Heart left ventricle (tissue), 16 donors: Measurements from ENCODE around the gene IQCH. TPM values are rescaled to one million over a fixed set of nuclear protein-coding genes. Genes with fewer than 3 reads are reported as not detected.

Source experiments
- ATAC-seq, 4 donors: fragments of 200-7000 bp; cut with Tn5 transposase; one replicate each; pipeline ENCODE4 v1.9.1; 2020 to 2022; ENCODE audit warnings: moderate library complexity in 4 of 4, mild to moderate bottlenecking in 3 of 4, moderate number of reproducible peaks in 1 of 4
- DNase-seq, 5 donors: peaks; one replicate each; pipeline ENCODE4 v3.0.0-alpha.2; 2020
- H3K27ac ChIP-seq, 12 donors: fragments of 200-600 bp; sonication (generic) in 4 of 12; one replicate each; pipeline versions ENCODE4 v1.5.0 to v1.8.0; 2016 to 2022; ENCODE audit warnings: mild to moderate bottlenecking in 2 of 12
- H3K27me3 ChIP-seq, 9 donors: fragments of 200-600 bp; sonication (generic) in 2 of 9; one replicate each; pipeline versions ENCODE4 v1.5.1 to v1.8.0; 2016 to 2022; ENCODE audit warnings: mild to moderate bottlenecking in 3 of 9
- H3K36me3 ChIP-seq, 9 donors: fragments of 200-600 bp; sonication (generic) in 2 of 9; one replicate each; pipeline versions ENCODE4 v1.5.0 to v1.8.0; 2018 to 2022; ENCODE audit warnings: mild to moderate bottlenecking in 2 of 9
- H3K4me1 ChIP-seq, 12 donors: fragments of 200-600 bp; sonication (generic) in 4 of 12; one replicate each; pipeline versions ENCODE4 v1.5.0 to v1.8.0; 2016 to 2022; ENCODE audit warnings: mild to moderate bottlenecking in 3 of 12
- H3K4me3 ChIP-seq, 12 donors: fragments of 200-600 bp; sonication (generic) in 4 of 12; one replicate each; pipeline versions ENCODE4 v1.5.0 to v1.8.0; 2017 to 2022; ENCODE audit warnings: mild to moderate bottlenecking in 9 of 12, moderate library complexity in 4 of 12
- H3K9me3 ChIP-seq, 12 donors: fragments of 200-600 bp; sonication (generic) in 4 of 12; one replicate each; pipeline versions ENCODE4 v1.5.0 to v1.8.0; 2016 to 2022; ENCODE audit warnings: mild to moderate bottlenecking in 1 of 12
- POLR2A ChIP-seq, 2 donors: fragments of 450-650 bp; IDR thresholded peaks; one replicate each; pipeline ENCODE4 v1.6.1; 2017; ENCODE audit warnings: antibody characterized with exemption in 2 of 2, mild to moderate bottlenecking in 2 of 2, moderate library complexity in 2 of 2
- WGBS, 4 donors: extraction: QIAGEN DNeasy Blood & Tissue Kit in 2 of 4; methylation state at CpG; one replicate each; pipeline versions ENCODE4 v1.1.5 to v1.1.7; 2013 to 2018; 5-methylcytosine and 5-hydroxymethylcytosine counted together
- intact Hi-C, 10 donors: fragments of 100-400 bp; cut with DNase I; formaldehyde crosslinking; loops; one replicate each; pipeline versions ENCODE4 v1.11.1 to v1.14.2; 2022
- polyA plus RNA-seq, 2 donors: library from polyadenylated mRNA; stranded (reverse); fragments of 200-250 nt; gene quantifications; one replicate each; pipeline ENCODE4 v1.2.3, GENCODE V29; 2013
- total RNA-seq, 9 donors: library from RNA; depleted of rRNA in 2 of 9; stranded (reverse); fragments of >200 nt in 2 of 9; fragmentation: NEBNext Ultra II Directional in 3 of 9; extraction: Animal tissue kit (Norgen Biotek cat#: 25700) in 3 of 9; gene quantifications; one replicate each; pipeline versions ENCODE4 v1.1.0 to v1.2.4, GENCODE V29; 2016 to 2023
- TF ChIP-seq, protein P1 (sequence below), 12 donors: fragments of 200-600 bp; sonication (generic) in 4 of 12; IDR thresholded peaks; one replicate each; pipeline versions ENCODE4 v1.5.0 to v1.8.0; 2018 to 2022; ENCODE audit warnings: antibody characterized with exemption in 12 of 12, mild to moderate bottlenecking in 5 of 12
- donor health status: ischemic (EF 13 %, LVEDD 7.1; RV severe dilation, severe dysfunction).
- donor health status: healthy with polysubstance abuse.
- donor health status: DM: no; HTN: yes; CAD: no.
- donor health status: DM: no; HTN: no; CAD: no.
- donor health status: ischemic (EF 25% LVEDD 6.9; RV normal size, moderate dysfunction).
- donor health status: ischemic (EF 25% LVEDD 5.7; RV mildly dilated, moderate dysfunction).
- donor health status: healthy.
- donor health status: DM: yes; HTN: yes; CAD: no.
- donor health status: ischemic (EF 35%, LVEDD 5.7; RV mildly dilated, moderate dysfunction).
- donor health status: nonischemic (EF 11% LVEDD 7.7; RV severe dilation, severe dysfunction).
- donor health status: DM: yes; HTN: yes; CAD: no.
- donor health status: PGD.
- donor health status: ischemic (EF 29% LVEDD 5.4; RV normal size, mild dysfunction).
- donor health status: nonischemic (EF 23%, LVEDD 6.1; RV moderate dilation, normal function).

Gene IQCH
- total and polyA plus RNA-seq, 11 donors: 0.11 to 3.3 (median 1.4) TPM

DNA sequence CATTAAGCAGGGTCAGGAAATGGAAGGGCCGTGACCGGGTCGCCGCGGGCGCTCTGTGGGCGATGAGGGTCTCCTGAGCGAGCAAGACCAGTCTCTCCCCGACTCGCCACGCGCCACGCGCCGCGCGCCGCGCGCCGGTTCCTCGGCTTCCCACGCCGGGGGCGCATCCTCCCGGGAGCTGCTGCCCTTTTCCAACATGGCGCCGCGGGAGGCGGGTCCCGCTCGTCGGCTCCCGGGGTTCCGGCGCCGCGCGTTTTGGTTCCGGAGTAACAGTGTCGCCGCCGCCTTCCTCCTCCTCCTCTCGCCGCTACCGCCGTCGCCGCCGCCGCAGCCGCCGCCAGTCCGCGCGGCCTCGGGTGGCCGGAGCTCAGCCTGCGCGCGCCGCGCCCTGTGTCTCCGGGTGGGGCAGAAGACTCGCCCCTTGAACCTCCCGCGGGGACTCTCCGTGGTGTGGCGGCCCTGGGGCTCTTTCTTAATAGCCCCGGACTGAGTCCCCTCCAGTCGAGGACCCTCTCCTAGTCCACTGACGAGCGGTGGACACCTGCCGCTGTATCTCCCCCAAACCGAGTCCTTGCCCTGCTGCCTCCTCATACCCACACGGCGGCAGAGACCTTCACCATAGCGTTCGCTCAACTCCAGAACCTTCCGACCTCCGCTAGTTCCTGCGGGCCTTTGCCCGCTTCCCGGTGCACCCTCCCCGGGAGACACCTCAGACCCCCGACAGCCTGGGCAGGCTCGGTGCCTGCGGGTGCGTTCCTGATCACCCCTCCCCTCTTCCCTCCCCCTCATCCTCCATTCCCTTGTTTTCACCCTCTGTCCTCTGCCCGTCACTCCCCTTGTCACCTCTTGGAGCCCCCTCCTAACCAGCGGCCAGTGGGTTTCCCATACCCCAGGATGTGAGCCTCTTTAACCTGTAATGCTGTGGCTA is 288.1 kb downstream of the IQCH start, which contains the start of gene MAP2K5:
MAP2K5 (plus strand) TSS at position 284 of the 928 bp plus-strand sequence; CDS start at position 917, 633 bp downstream.
- peaks cover 0 to 10% (median 0%) of the 10 kb centered on the region in 9 donors for H3K36me3 ChIP-seq
- TF ChIP-seq, protein P1, sequence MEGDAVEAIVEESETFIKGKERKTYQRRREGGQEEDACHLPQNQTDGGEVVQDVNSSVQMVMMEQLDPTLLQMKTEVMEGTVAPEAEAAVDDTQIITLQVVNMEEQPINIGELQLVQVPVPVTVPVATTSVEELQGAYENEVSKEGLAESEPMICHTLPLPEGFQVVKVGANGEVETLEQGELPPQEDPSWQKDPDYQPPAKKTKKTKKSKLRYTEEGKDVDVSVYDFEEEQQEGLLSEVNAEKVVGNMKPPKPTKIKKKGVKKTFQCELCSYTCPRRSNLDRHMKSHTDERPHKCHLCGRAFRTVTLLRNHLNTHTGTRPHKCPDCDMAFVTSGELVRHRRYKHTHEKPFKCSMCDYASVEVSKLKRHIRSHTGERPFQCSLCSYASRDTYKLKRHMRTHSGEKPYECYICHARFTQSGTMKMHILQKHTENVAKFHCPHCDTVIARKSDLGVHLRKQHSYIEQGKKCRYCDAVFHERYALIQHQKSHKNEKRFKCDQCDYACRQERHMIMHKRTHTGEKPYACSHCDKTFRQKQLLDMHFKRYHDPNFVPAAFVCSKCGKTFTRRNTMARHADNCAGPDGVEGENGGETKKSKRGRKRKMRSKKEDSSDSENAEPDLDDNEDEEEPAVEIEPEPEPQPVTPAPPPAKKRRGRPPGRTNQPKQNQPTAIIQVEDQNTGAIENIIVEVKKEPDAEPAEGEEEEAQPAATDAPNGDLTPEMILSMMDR (IDR thresholded peaks at IDR 0.05): no peak
- TF ChIP-seq POLR2A (IDR thresholded peaks at IDR 0.05): peak; percentile 17 to 79
- peak; percentile 90 to 95 (median 92) for DNase-seq
- WGBS, 4 donors: 0 to 1% (median 0%) methylated on average over 54 to 91 of the region's 91 CpGs
- H3K27ac ChIP-seq: peak within 1 kb of the TSS; percentile 63 to 95 (median 88)
- no peaks in the 10 kb centered on the region for H3K27me3 ChIP-seq
- H3K4me3 ChIP-seq: peak within 1 kb of the TSS; percentile 45 to 98 (median 88)
- peaks cover 0 to 32% (median 16%) of the 10 kb centered on the region in 12 donors for H3K4me1 ChIP-seq
- intact Hi-C loops: loop anchor here in 6 of 10 donors (1.0 to 10.0 kb wide), 5 partner anchors 21 to 295 kb away; partner anchors contain the start of gene C15orf61 (in 2 of the 6)
- no peaks in the 10 kb centered on the region for H3K9me3 ChIP-seq
- peak; percentile 79 to 97 (median 95) for ATAC-seq

DNA sequence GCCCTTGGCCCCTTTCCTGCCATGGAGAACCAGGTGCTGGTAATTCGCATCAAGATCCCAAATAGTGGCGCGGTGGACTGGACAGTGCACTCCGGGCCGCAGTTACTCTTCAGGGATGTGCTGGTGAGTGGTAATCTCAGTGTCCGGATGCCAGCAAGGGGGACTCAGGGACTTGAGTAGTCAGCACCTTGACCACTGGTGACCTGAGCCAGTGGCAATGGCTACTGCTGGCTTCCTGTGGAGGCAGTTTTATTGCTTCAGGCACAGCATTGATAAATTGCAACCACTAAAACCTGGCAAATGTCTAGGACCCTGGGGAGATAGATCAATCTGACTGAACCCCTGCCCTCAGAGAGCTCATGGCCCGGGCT is 288.7 kb downstream of the IQCH start:
- H3K27ac ChIP-seq: peak overlapping the region; percentile 63 to 95 (median 88)

DNA sequence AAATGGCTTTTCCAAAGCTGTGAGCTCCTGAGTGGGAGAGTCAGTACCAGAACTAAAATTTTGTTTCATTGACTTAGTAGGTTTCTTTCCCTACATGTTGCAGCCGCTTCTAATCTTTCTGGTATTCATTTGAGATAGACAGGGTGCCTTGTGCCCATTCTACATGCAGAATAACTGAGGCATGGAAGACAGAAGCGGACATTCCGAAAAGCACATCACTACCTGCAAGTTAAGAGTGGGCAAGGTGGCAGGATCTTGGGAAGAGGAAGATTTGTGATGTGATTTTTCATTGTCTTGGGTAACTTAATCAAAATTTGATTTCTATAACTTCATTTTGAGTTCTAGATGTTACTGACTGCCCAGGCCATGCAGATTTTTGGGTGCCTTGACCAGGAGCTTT is 289.9 kb downstream of the IQCH start:
- H3K4me3 ChIP-seq: no peak overlapping the region
- no peak for DNase-seq

More for the DNA sequence above, 288.7 kb downstream of the IQCH start:
- 31 to 50% (median 47%) methylated on average over 7 of the region's 7 CpGs for WGBS, 4 donors
- peaks cover 0 to 10% (median 0%) of the 10 kb centered on the region in 9 donors for H3K36me3 ChIP-seq
- TF ChIP-seq POLR2A (IDR thresholded peaks at IDR 0.05): no peak
- TF ChIP-seq, protein P1 (IDR thresholded peaks at IDR 0.05): no peak
- peaks cover 0 to 38% (median 19%) of the 10 kb centered on the region in 12 donors for H3K4me1 ChIP-seq
- no peaks in the 10 kb centered on the region for H3K27me3 ChIP-seq
- no peaks in the 10 kb centered on the region for H3K9me3 ChIP-seq
- peak overlapping the region; percentile 45 to 98 (median 88) for H3K4me3 ChIP-seq
- intact Hi-C loops: loop anchor here in 5 of 10 donors (2.0 to 10.0 kb wide), 4 partner anchors 23 to 294 kb away; partner anchors contain the start of gene C15orf61 (in 1 of the 5)
- DNase-seq (peak in 4 of 5 donors; percentile 20 to 57 (median 28)), ATAC-seq (peak in 3 of 4 donors; percentile 4 to 17 (median 5))

More for the DNA sequence above, 289.9 kb downstream of the IQCH start:
- intact Hi-C loops: loop anchor here in 4 of 10 donors (5.0 to 10.0 kb wide), 3 partner anchors 90 to 293 kb away; no protein-coding TSS in a partner anchor
- Histone ChIP-seq H3K27me3 (no peaks in the 10 kb centered on the region), H3K27ac (no peak overlapping the region), H3K36me3 (peaks cover 0 to 10% (median 0%) of the 10 kb centered on the region in 9 donors), H3K9me3 (no peaks in the 10 kb centered on the region), H3K4me1 (peaks cover 0 to 46% (median 29%) of the 10 kb centered on the region in 12 donors)
- TF ChIP-seq POLR2A (IDR thresholded peaks at IDR 0.05): no peak
- TF ChIP-seq, protein P1 (IDR thresholded peaks at IDR 0.05): no peak
- WGBS, 4 donors: 80 to 98% (median 92%) methylated on average over 3 of the region's 3 CpGs
- ATAC-seq: no peak
